GM19239 (cell line): ENCODE results near the gene PLEKHG7.

Experiments used
- DNase-seq: peaks from one replicate; pipeline ENCODE4 v3.0.0; 2011; ENCODE audit warnings: low spot score; ENCODE audit not compliant: insufficient read length
- FAIRE-seq: peaks from 2 replicates; lab custom pipeline; 2011; peaks lifted over from hg19 to GRCh38; lab: Jason Lieb, UNC

The PLEKHG7 gene

GRCh38 chr12:92706594-92706993 lies 3.8 kb downstream of the PLEKHG7 start:
- DNase-seq (no peak), FAIRE-seq (no peak)

GRCh38 chr12:92707926-92708325 lies 5.1 kb downstream of the PLEKHG7 start:
- DNase-seq (no peak), FAIRE-seq (no peak)

GRCh38 chr12:92715625-92716024 lies 12.8 kb downstream of the PLEKHG7 start:
- FAIRE-seq: no peak

GRCh38 chr12:92717202-92717601 lies 14.4 kb downstream of the PLEKHG7 start:
- FAIRE-seq (no peak), DNase-seq (no peak)

More at GRCh38 chr12:92715625-92716024, 12.8 kb downstream of the PLEKHG7 start:
- no peak for DNase-seq

GRCh38 chr12:92718483-92718990 lies 15.7 kb downstream of the PLEKHG7 start:
- DNase-seq: no peak
- FAIRE-seq: no peak

- FAIRE-seq (no peak), DNase-seq (no peak)
Observed at GRCh38 chr12:92719674-92720073, 16.9 kb downstream of the PLEKHG7 start.

GRCh38 chr12:92721130-92721529 lies 18.3 kb downstream of the PLEKHG7 start:
- DNase-seq (no peak), FAIRE-seq (no peak)

- DNase-seq (no peak), FAIRE-seq (no peak)
Observed at GRCh38 chr12:92721656-92722055, 18.9 kb downstream of the PLEKHG7 start.

- DNase-seq (no peak), FAIRE-seq (no peak)
Observed at GRCh38 chr12:92722897-92723296, 20.1 kb downstream of the PLEKHG7 start.

GRCh38 chr12:92726850-92727249 lies 24.1 kb downstream of the PLEKHG7 start:
- FAIRE-seq (no peak), DNase-seq (no peak)

- DNase-seq (no peak), FAIRE-seq (no peak)
Observed at GRCh38 chr12:92729773-92730305, 27.1 kb downstream of the PLEKHG7 start.

- DNase-seq (no peak), FAIRE-seq (no peak)
Observed at GRCh38 chr12:92730758-92731157, 28.0 kb downstream of the PLEKHG7 start.

GRCh38 chr12:92732216-92732615 lies 29.4 kb downstream of the PLEKHG7 start:
- FAIRE-seq (no peak), DNase-seq (no peak)

- DNase-seq (no peak), FAIRE-seq (no peak)
Observed at GRCh38 chr12:92732716-92733115, 29.9 kb downstream of the PLEKHG7 start.

GRCh38 chr12:92733181-92733580 lies 30.4 kb downstream of the PLEKHG7 start:
- DNase-seq (no peak), FAIRE-seq (no peak)

GRCh38 chr12:92733661-92734060 lies 30.9 kb downstream of the PLEKHG7 start:
- FAIRE-seq: no peak
- no peak for DNase-seq

- no peak for FAIRE-seq
- no peak for DNase-seq
Observed at GRCh38 chr12:92735131-92735721, 32.4 kb downstream of the PLEKHG7 start.

- FAIRE-seq (no peak), DNase-seq (no peak)
Observed at GRCh38 chr12:92736605-92737004, 33.8 kb downstream of the PLEKHG7 start.

- FAIRE-seq (no peak), DNase-seq (no peak)
Observed at GRCh38 chr12:92737855-92738850, 35.4 kb downstream of the PLEKHG7 start.

- FAIRE-seq (no peak), DNase-seq (no peak)
Observed at GRCh38 chr12:92739113-92739512, 36.3 kb downstream of the PLEKHG7 start.

GRCh38 chr12:92740411-92740810 lies 37.6 kb downstream of the PLEKHG7 start:
- no peak for FAIRE-seq

More at GRCh38 chr12:92740411-92740810, 37.6 kb downstream of the PLEKHG7 start:
- DNase-seq: no peak
